Right atrium auricular region (tissue), 2 donors: ENCODE measurements around the gene TTLL8. TPM values are rescaled to one million over a fixed set of nuclear protein-coding genes. Genes with fewer than 3 reads are reported as not detected.

ENCODE experiments used
- DNase-seq: peaks from one replicate; pipeline ENCODE4 v3.0.0-alpha.2; 2019; ENCODE audit warnings: low spot score
- H3K27ac ChIP-seq, 2 donors: fragments of 200-600 bp; sonication (generic); 1 replicate in 1 of 2; 2 replicates in 1 of 2; pipeline ENCODE4 v1.5.1; 2016 to 2019
- H3K27me3 ChIP-seq, 2 donors: fragments of 200-600 bp; sonication (generic); one replicate each; pipeline versions ENCODE4 v1.5.1 to v1.6.0; 2017 to 2019
- H3K36me3 ChIP-seq: fragments of 200-600 bp; sonication (generic); one replicate; pipeline ENCODE4 v1.5.1; 2016
- H3K4me1 ChIP-seq, 2 donors: fragments of 200-600 bp; sonication (generic); one replicate each; pipeline versions ENCODE4 v1.5.1 to v1.6.0; 2017 to 2019
- H3K4me3 ChIP-seq, 2 donors: fragments of 200-600 bp; sonication (generic); 1 replicate in 1 of 2; 2 replicates in 1 of 2; pipeline ENCODE4 v1.5.1; 2017 to 2019; ENCODE audit warnings: mild to moderate bottlenecking in 1 of 2, moderate library complexity in 1 of 2
- H3K9me3 ChIP-seq, 2 donors: fragments of 200-600 bp; sonication (generic); one replicate each; pipeline ENCODE4 v1.5.1; 2019
- total RNA-seq, 2 donors: library from RNA; depleted of rRNA; stranded (reverse); fragments of >200 nt; gene quantifications; one replicate each; pipeline ENCODE4 v1.1.0, GENCODE V29; 2016
- TF ChIP-seq, protein P1 (sequence below), 2 donors: fragments of 200-600 bp; sonication (generic); IDR thresholded peaks; one replicate each; pipeline ENCODE4 v1.5.1; 2019; ENCODE audit warnings: antibody characterized with exemption in 2 of 2

Gene TTLL8
- total RNA-seq, 2 donors from 2014 or later: not detected

DNA sequence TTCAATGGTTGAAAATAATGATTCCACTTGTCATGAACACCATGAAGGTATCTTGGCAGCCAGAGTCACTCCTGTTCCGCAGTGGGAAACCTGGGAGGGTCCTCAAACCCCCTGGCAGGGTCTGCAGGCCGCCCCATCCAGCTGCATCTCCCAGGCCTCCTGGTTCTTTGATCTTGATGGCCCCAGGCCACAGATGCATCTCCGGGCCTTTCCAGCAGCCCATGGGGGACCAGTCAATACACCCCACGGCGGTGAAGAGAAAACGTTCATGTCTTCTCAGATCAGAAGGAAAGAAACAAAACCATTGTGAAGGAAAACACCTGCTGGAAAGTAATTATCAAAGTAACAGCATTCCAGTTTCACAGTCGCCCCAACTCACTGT lies 1.8 kb upstream of the TTLL8 start:
- Histone ChIP-seq H3K27ac (no peak overlapping the region), H3K36me3 (no peaks in the 10 kb centered on the region), H3K27me3 (peaks cover 10 to 13% of the 10 kb centered on the region in 2 donors), H3K4me3 (no peak overlapping the region), H3K9me3 (no peaks in the 10 kb centered on the region), H3K4me1 (peaks cover 0 to 15% of the 10 kb centered on the region in 2 donors)
- DNase-seq: no peak
- TF ChIP-seq, protein P1, sequence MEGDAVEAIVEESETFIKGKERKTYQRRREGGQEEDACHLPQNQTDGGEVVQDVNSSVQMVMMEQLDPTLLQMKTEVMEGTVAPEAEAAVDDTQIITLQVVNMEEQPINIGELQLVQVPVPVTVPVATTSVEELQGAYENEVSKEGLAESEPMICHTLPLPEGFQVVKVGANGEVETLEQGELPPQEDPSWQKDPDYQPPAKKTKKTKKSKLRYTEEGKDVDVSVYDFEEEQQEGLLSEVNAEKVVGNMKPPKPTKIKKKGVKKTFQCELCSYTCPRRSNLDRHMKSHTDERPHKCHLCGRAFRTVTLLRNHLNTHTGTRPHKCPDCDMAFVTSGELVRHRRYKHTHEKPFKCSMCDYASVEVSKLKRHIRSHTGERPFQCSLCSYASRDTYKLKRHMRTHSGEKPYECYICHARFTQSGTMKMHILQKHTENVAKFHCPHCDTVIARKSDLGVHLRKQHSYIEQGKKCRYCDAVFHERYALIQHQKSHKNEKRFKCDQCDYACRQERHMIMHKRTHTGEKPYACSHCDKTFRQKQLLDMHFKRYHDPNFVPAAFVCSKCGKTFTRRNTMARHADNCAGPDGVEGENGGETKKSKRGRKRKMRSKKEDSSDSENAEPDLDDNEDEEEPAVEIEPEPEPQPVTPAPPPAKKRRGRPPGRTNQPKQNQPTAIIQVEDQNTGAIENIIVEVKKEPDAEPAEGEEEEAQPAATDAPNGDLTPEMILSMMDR (IDR thresholded peaks at IDR 0.05): no peak

GRCh38 chr22:50058906-50059880 lies 1.1 kb upstream of the TTLL8 start:
- peak overlapping the region in 1 of 2 donors; percentile 27 for H3K4me3 ChIP-seq
- H3K36me3 ChIP-seq: no peaks in the 10 kb centered on the region
- H3K27ac ChIP-seq: no peak overlapping the region
- H3K4me1 ChIP-seq: peaks cover 0 to 15% of the 10 kb centered on the region in 2 donors
- H3K27me3 ChIP-seq: peaks cover 10 to 13% of the 10 kb centered on the region in 2 donors
- TF ChIP-seq, protein P1 (IDR thresholded peaks at IDR 0.05): no peak
- H3K9me3 ChIP-seq: no peaks in the 10 kb centered on the region
- no peak for DNase-seq

- Histone ChIP-seq H3K27me3 (peaks cover 10 to 13% of the 10 kb centered on the region in 2 donors), H3K9me3 (peaks cover 0 to 11% of the 10 kb centered on the region in 2 donors), H3K36me3 (no peaks in the 10 kb centered on the region), H3K4me3 (no peak overlapping the region), H3K27ac (no peak overlapping the region), H3K4me1 (peaks cover 0 to 15% of the 10 kb centered on the region in 2 donors)
- no peak for DNase-seq
- TF ChIP-seq, protein P1 (IDR thresholded peaks at IDR 0.05): no peak
Observed at GRCh38 chr22:50057278-50058060, 629 bp downstream of the TTLL8 start.

DNA sequence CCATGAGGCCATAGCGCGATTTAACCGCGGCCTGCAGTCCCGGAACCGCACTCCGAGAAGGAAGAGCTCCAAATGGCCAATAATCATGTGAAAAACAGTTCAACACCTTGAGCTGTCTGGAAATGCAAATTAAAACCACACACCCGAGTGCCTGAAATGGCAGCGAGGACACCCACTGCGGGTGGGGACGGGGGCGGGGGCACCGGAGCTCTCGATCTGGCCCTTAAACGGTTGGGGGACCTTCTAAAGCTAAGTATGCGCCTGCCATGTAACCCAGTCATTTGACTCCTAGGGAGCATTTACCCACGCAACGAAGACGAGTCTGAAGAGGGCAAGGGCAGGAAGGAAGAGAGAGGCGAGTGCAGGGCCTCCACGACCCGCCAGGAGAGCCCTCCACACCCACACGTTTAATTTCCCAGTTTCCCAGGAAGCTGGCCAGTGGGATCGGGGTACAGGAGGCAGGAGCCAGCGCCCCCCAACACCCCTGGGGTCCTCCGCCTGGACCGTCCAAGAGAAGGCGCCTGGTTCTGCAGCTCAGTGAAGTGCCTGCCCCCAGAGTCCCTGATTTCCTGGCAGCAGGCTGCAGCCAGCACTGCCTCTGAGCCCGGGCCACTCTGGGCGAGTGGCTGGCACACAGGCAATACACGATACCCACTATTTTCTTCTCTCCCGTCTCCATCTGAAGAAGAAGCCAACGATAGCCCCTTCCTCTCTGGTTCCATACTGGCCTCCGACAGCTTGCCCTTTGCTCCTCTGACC lies 1.7 kb downstream of the TTLL8 start:
- H3K9me3 ChIP-seq: peaks cover 0 to 11% of the 10 kb centered on the region in 2 donors
- H3K4me1 ChIP-seq: peaks cover 0 to 15% of the 10 kb centered on the region in 2 donors
- no peaks in the 10 kb centered on the region for H3K36me3 ChIP-seq
- no peak overlapping the region for H3K27ac ChIP-seq
- TF ChIP-seq, protein P1 (IDR thresholded peaks at IDR 0.05): no peak
- DNase-seq: no peak
- H3K4me3 ChIP-seq: no peak overlapping the region
- peaks cover 10 to 13% of the 10 kb centered on the region in 2 donors for H3K27me3 ChIP-seq

GRCh38 chr22:50053861-50054260 lies 4.2 kb downstream of the TTLL8 start:
- Histone ChIP-seq H3K9me3 (peaks cover 0 to 11% of the 10 kb centered on the region in 2 donors), H3K27me3 (peaks cover 5 to 6% of the 10 kb centered on the region in 2 donors), H3K4me1 (peaks cover 0 to 6% of the 10 kb centered on the region in 2 donors), H3K4me3 (no peak overlapping the region), H3K27ac (no peak overlapping the region), H3K36me3 (no peaks in the 10 kb centered on the region)
- DNase-seq: no peak
- TF ChIP-seq, protein P1 (IDR thresholded peaks at IDR 0.05): no peak
